AG09319 (cell line): Measurements from ENCODE around the gene KIRREL3.

Source experiments
- DNase-seq: peaks from one replicate; pipeline ENCODE4 v3.0.0-alpha.2; 2010; ENCODE audit warnings: low read depth; ENCODE audit errors: extremely low read depth
- TF ChIP-seq, protein P1 (sequence below): IDR thresholded peaks from 2 replicates; pipeline ENCODE4 v1.5.1; 2011; ENCODE audit warnings: low read depth, mild to moderate bottlenecking, inconsistent platforms, low read length, moderate library complexity

KIRREL3 gene

GRCh38 chr11:126583594-126584427, 416.8 kb downstream of the KIRREL3 start:
- no peak for DNase-seq
- TF ChIP-seq, protein P1, sequence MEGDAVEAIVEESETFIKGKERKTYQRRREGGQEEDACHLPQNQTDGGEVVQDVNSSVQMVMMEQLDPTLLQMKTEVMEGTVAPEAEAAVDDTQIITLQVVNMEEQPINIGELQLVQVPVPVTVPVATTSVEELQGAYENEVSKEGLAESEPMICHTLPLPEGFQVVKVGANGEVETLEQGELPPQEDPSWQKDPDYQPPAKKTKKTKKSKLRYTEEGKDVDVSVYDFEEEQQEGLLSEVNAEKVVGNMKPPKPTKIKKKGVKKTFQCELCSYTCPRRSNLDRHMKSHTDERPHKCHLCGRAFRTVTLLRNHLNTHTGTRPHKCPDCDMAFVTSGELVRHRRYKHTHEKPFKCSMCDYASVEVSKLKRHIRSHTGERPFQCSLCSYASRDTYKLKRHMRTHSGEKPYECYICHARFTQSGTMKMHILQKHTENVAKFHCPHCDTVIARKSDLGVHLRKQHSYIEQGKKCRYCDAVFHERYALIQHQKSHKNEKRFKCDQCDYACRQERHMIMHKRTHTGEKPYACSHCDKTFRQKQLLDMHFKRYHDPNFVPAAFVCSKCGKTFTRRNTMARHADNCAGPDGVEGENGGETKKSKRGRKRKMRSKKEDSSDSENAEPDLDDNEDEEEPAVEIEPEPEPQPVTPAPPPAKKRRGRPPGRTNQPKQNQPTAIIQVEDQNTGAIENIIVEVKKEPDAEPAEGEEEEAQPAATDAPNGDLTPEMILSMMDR = no peak

GRCh38 chr11:126583101-126583500, 417.5 kb downstream of the KIRREL3 start:
- no peak for DNase-seq
- TF ChIP-seq, protein P1 = no peak

- TF ChIP-seq, protein P1 = no peak
- no peak for DNase-seq
Measured at GRCh38 chr11:126581871-126582648, 418.5 kb downstream of the KIRREL3 start.

DNA sequence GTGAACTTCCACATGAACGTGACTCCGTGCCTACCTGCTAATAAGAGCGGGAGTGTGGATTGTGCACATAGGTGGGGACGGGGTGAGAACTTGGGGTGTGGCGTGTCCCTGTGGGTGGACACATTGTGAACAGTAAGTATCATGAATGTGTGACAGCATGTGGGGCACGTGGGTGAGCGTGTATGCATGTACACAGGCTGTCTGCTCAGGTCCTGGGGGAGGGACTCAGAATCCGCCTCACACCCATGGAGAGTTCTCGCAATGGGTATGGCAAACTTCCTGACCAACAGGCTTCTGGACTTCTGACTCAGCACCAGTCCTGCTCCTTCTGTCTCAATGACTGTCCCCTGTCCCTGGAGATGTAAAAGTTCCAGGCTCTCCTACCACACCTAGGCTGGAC, 422.1 kb downstream of the KIRREL3 start:
- TF ChIP-seq, protein P1 = no peak
- no peak for DNase-seq

DNA sequence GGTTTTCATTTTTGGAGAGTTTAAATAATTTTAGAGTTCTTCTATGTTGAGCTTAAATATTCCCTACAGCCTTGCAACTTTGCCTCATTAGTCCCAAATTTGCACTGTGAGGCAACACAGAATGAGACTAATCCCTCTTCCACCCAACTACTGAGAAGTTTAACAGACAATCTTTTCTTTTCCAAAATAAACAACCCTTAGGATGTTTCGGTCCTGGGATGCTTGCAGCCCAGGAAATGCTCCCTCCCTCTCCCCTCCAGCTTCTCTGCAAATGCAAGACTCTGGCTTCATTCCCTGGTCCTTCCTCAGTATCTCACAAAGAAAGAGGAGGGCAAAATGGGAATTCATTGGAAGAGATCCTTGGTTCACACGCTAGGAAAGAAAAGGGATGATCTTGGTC, 422.5 kb downstream of the KIRREL3 start:
- DNase-seq = no peak
- TF ChIP-seq, protein P1 = no peak

DNA sequence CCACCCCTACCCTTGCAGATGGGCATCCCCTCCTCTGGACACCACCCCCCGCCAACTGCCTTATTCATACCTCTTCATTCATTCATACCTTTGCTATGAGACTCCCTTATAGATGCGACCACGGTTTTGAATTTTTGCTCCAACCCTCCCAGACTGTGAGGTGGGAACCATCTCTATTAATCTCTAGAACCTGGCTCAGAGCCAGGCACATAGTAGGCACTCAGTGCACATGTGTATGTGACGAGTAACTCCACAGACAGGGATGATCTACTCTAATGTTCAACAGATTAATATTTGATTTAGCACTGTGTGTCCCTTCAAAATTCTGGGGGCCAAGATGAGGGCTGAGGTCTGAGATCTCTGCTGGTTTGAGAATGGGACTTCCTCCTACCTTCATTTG, 424.7 kb downstream of the KIRREL3 start:
- TF ChIP-seq, protein P1 = no peak
- DNase-seq = no peak

DNA sequence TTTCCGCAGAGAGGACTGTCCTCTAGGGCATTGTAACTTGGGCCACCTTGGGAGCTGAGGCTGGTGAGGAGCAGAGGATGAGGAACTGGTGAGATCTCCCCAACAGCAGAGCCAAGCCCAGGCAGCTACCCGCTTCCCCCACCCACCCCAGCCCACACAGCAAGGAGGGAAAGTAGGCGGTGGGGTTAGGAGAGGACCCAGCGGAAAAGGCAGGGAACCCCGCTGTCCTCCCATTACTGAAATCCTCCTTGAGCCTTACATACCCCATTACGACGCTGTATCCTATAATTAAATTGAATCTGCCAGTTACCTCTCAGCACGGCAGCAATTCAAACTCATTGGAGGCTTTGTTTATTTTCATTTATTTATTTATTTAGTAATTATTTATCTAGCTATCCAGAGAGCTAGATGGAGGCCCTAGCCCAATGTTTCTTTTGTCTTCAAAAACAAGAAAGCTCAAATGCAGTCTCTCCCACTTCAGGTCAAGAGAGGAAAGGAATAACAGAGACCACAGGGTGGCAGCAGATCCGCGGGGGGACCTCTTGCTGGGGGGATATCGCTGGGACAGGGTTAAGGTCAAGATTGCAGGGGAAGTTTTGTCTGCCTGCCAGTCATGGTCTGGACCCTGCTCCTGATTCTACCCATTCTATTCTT, 427.1 kb downstream of the KIRREL3 start:
- TF ChIP-seq, protein P1 = peak; percentile 23
- no peak for DNase-seq
